Measurements from ENCODE around the gene KCNAB3.

DNA sequence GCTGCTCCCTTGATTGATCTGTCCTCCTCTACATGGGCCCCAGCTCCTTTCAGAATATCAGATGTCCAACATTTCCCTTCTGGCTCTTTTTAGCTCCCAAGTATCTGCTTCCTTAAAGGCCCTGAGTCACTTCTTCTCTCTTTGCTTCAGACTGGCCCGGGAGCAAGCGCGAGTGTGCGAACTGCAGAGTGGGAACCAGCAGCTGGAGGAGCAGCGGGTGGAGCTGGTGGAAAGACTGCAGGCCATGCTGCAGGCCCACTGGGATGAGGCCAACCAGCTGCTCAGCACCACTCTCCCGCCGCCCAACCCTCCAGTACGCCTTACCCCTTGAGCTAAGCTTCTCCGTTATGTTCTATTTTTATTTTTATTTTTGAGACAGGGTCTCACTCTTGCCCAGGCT, 14.7 kb upstream of the KCNAB3 start:
- TF ChIP-seq POLR2A (IDR thresholded peaks at IDR 0.05) = no peak
- TF ChIP-seq, protein P1, sequence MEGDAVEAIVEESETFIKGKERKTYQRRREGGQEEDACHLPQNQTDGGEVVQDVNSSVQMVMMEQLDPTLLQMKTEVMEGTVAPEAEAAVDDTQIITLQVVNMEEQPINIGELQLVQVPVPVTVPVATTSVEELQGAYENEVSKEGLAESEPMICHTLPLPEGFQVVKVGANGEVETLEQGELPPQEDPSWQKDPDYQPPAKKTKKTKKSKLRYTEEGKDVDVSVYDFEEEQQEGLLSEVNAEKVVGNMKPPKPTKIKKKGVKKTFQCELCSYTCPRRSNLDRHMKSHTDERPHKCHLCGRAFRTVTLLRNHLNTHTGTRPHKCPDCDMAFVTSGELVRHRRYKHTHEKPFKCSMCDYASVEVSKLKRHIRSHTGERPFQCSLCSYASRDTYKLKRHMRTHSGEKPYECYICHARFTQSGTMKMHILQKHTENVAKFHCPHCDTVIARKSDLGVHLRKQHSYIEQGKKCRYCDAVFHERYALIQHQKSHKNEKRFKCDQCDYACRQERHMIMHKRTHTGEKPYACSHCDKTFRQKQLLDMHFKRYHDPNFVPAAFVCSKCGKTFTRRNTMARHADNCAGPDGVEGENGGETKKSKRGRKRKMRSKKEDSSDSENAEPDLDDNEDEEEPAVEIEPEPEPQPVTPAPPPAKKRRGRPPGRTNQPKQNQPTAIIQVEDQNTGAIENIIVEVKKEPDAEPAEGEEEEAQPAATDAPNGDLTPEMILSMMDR (IDR thresholded peaks at IDR 0.05) = no peak
